Inferior parietal cortex (tissue), 1 donor: ENCODE data around the gene METTL6.
"Not testable (repeated sequence)": the region's sequence is repeated elsewhere in the genome, so short reads cannot be mapped to it uniquely, and the experiment has no call there.

Experiments used
- DNase-seq: peaks from one replicate; pipeline ENCODE4 v3.0.0-alpha.2; 2016; ENCODE audit errors: extremely low spot score

Gene METTL6

DNA sequence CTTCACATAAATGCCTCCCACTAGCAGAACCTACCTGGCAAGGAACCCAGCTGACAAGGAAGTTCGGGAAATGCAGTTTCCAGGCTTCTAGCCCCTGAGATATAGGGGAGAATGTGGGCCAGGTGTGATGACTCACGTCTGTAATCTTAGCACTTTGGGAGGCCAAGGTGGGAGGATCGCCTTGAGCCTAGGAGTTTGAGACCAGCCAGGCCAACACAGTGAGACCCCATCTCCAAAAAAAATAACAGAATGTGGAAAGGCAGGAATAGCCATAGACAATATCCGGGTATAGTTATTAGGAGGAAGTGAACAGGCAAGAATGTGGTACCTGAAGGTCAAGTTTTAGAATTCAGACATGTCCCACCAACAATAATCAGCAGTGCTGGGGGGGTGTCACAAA, 54.4 kb downstream of the METTL6 start:
- DNase-seq = no peak

DNA sequence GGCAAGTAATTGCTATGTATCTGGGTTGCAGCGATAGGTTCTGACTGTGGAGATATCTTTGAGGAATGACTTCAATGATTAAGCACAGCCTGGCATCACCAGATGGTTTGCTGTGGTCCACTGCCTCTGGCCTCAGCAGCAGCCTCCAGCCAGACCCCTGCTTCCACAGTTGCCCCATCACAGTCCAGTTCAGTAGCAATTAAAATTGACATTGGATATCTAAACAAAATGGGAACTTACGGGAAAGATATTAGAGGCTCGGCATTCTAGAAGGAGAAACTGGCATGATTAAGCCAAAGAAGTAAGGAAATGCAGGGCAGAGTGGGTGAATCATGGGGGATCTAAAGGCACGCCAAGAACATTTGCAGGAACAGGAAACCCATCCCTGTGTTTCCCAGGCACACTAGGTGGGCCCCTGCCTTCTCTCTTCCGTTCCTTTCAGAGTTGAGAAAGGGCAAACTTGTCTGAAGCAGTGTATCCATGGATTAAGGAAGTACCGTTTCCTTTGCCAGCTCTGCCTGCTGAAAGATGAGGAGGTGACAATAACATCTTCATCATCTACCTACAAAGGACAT, 58.7 kb downstream of the METTL6 start:
- DNase-seq = no peak

DNA sequence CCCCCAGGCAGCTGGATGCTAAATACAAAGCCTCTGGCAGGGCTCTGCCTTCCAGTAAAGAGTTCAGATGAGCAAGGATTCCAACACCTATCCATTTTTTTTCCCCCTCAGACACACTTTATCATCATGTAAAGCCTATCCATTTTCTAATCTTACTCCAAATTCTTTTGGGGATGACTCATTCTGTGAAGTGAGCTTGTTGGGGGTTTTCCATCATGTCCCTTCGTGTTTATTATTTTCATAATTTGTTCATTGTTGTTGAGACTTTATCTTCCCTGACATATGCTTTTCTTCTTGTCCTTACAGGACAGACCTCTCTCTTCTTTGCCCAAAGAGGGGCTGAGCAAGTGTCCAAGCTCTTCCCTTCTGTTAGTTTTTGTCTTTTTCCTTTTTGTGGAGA, 60.3 kb downstream of the METTL6 start:
- DNase-seq = no peak

DNA sequence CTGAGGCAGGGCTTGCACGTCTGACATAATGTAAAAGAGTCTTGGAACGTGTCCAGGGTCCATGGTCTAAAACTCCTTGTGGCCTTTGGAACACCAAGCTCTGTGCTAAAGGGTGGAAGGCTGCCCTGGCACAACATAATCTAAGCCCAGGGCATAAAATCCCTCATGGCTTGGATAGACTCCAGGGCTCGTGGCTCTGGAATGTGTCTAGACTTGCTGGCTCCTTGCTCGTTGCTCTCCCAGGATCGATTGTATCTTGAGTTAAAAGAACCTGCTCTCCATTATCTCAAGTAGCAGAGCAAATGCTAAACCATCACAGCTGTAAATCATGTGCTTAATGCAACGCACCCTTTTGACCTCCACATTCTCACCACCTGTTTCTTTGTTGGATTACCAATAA, 63.3 kb downstream of the METTL6 start:
- not testable (repeated sequence) for DNase-seq

DNA sequence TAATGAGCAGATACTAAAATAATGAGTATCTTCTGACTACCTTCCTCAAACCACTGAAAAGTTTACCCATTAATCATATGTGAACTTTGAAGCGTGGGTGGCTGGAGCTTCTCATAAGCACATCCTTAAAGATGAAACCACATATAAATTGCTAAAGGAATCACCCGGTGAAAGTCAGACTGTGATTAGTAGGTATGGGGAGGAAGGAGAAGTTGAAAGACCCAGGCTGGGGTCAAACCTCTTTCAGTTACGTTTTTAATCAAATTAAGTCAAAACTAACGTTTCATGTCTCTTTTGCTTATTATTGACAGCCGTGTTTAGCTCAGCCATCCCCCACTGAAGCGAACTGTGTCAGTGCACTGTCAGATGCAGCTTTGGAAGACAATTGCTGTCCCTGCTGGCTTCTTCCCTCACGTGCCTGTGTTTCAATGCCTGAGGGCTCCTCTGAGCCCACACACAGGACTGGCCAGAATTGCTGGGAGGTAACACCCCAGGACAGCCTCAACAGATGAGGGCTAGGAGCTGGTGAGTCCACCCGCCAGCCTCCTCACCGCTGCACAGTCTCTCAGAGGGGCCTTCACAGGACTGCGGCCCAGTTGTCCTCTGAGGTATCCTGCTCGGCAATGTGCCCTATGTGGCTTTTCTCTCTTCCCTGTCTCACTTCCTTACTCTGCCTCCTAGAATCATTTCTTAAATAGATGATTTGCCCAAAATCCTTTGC, 65.7 kb downstream of the METTL6 start:
- DNase-seq = no peak

DNA sequence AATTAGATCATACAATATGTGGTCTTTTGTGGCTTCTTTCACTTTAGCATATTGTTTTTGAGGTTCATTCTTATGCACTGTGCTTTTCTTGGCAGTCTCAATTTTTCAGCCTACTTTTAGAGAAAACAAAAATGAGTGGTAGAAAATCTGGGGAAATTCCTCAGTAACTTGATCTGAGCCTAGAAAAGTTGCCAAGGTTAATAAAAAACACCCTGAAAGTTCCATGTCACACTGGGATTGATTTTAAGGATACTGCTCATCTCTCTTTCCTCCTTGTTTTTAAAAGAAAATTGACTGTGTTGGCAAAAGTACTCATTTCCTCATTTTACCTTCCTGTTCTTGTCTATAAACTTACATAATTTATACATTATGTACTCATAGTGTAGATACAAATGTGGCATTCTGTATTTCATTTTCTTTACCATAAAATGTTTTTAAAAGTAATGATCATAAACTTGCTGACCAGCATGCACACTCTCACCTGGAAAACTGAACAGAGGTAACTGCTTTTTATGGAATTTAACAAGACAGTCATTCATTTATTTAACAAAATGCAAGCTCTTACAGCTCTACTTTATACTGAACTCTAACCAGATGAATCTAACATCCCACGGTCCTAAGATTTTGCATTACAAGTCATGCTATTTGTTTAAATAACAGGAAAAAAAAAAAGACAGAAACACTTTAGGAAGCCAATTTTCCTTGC, 66.4 kb downstream of the METTL6 start:
- no peak for DNase-seq
